Measurements from ENCODE around the gene GFRA1.

Gene GFRA1

GRCh38 chr10:116240157-116240950 is 32.7 kb downstream of the GFRA1 start:
- no peak for DNase-seq

- no peak for DNase-seq
Measured at GRCh38 chr10:116239229-116239628, 33.8 kb downstream of the GFRA1 start.

GRCh38 chr10:116237970-116238369 is 35.0 kb downstream of the GFRA1 start:
- no peak for DNase-seq

- no peak for DNase-seq
Measured at GRCh38 chr10:116237260-116237659, 35.7 kb downstream of the GFRA1 start.

GRCh38 chr10:116233230-116233629 is 39.8 kb downstream of the GFRA1 start:
- DNase-seq: no peak

- DNase-seq: no peak
Measured at GRCh38 chr10:116232613-116233012, 40.4 kb downstream of the GFRA1 start.

- DNase-seq: no peak
Measured at GRCh38 chr10:116226766-116227165, 46.2 kb downstream of the GFRA1 start.

- no peak for DNase-seq
Measured at GRCh38 chr10:116226053-116226452, 47.0 kb downstream of the GFRA1 start.

- no peak for DNase-seq
Measured at GRCh38 chr10:116223289-116223688, 49.7 kb downstream of the GFRA1 start.

- DNase-seq: no peak
Measured at GRCh38 chr10:116221053-116221452, 52.0 kb downstream of the GFRA1 start.

GRCh38 chr10:116216676-116217075 is 56.3 kb downstream of the GFRA1 start:
- DNase-seq: no peak

- DNase-seq: no peak
Measured at GRCh38 chr10:116215651-116216050, 57.4 kb downstream of the GFRA1 start.

GRCh38 chr10:116211682-116212081 is 61.3 kb downstream of the GFRA1 start:
- DNase-seq: no peak

- DNase-seq: no peak
Measured at GRCh38 chr10:116210588-116211346, 62.2 kb downstream of the GFRA1 start.

- DNase-seq: no peak
Measured at GRCh38 chr10:116209781-116210180, 63.2 kb downstream of the GFRA1 start.

- DNase-seq: no peak
Measured at GRCh38 chr10:116208956-116209567, 63.9 kb downstream of the GFRA1 start.

- no peak for DNase-seq
Measured at GRCh38 chr10:116207690-116208089, 65.3 kb downstream of the GFRA1 start.

GRCh38 chr10:116203661-116204060 is 69.3 kb downstream of the GFRA1 start:
- no peak for DNase-seq

GRCh38 chr10:116201670-116202430 is 71.2 kb downstream of the GFRA1 start:
- DNase-seq: no peak

- no peak for DNase-seq
Measured at GRCh38 chr10:116201011-116201410, 72.0 kb downstream of the GFRA1 start.

GRCh38 chr10:116198676-116199035 is 74.3 kb downstream of the GFRA1 start:
- no peak for DNase-seq

- no peak for DNase-seq
Measured at GRCh38 chr10:116197946-116198675, 74.9 kb downstream of the GFRA1 start.
